Breast epithelium (tissue), 4 donors: ENCODE results near the gene MZB1. TPM values are rescaled to one million over a fixed set of nuclear protein-coding genes. Genes with fewer than 3 reads are reported as not detected.
"Not testable (repeated sequence)": the region's sequence is repeated elsewhere in the genome, so short reads cannot be mapped to it uniquely, and the experiment has no call there.

ENCODE experiments used
- DNase-seq, 2 donors: peaks; one replicate each; pipeline ENCODE4 v3.0.0-alpha.2; 2019; ENCODE audit warnings: low spot score in 2 of 2
- H3K27ac ChIP-seq, 2 donors: fragments of 200-600 bp; sonication (generic) in 1 of 2; one replicate each; pipeline ENCODE4 v1.5.1; 2016 to 2019; ENCODE audit warnings: mild to moderate bottlenecking in 1 of 2
- H3K27me3 ChIP-seq, 2 donors: fragments of 200-600 bp; sonication (generic) in 1 of 2; one replicate each; pipeline versions ENCODE4 v1.5.1 to v1.6.0; 2017 to 2019; ENCODE audit warnings: control low read depth in 1 of 2, mild to moderate bottlenecking in 1 of 2
- H3K36me3 ChIP-seq: fragments of 200-600 bp; one replicate; pipeline ENCODE4 v1.5.1; 2019
- H3K4me1 ChIP-seq, 2 donors: fragments of 200-600 bp; sonication (generic); one replicate each; pipeline ENCODE4 v1.5.1; 2016 to 2019; ENCODE audit warnings: control low read depth in 1 of 2
- H3K4me3 ChIP-seq, 3 donors: fragments of 200-600 bp; sonication (generic); 1 replicate in 2 of 3; 2 replicates in 1 of 3; pipeline ENCODE4 v1.5.1; 2016 to 2019; ENCODE audit warnings: mild to moderate bottlenecking in 3 of 3, moderate library complexity in 2 of 3
- H3K9me3 ChIP-seq, 2 donors: fragments of 200-600 bp; sonication (generic) in 1 of 2; one replicate each; pipeline ENCODE4 v1.5.1; 2016 to 2019; ENCODE audit warnings: control low read depth in 1 of 2
- POLR2A ChIP-seq: fragments of 450-650 bp; IDR thresholded peaks from one replicate; pipeline ENCODE4 v1.6.1; 2016; ENCODE audit warnings: antibody characterized with exemption, mild to moderate bottlenecking, moderate library complexity
- POLR2AphosphoS5 ChIP-seq, 3 donors: sonication (generic); formaldehyde crosslinking; IDR thresholded peaks; one replicate each; pipeline ENCODE4 v1.6.1; 2017; ENCODE audit warnings: antibody characterized with exemption in 3 of 3
- intact Hi-C: fragments of 100-400 bp; cut with DNase I; formaldehyde crosslinking; loops from one replicate; pipeline ENCODE4 v1.15.1; 2023; ENCODE audit warnings: low total_unique reads
- total RNA-seq, 3 donors: library from RNA; depleted of rRNA; stranded (reverse); fragments of >200 nt; gene quantifications; one replicate each; pipeline ENCODE4 v1.1.0, GENCODE V29; 2016
- TF ChIP-seq, protein P1 (sequence below), 3 donors: fragments of 450-650 bp; IDR thresholded peaks; one replicate each; pipeline ENCODE4 v1.5.1; 2016 to 2017; ENCODE audit warnings: antibody characterized with exemption in 3 of 3, mild to moderate bottlenecking in 3 of 3, moderate library complexity in 3 of 3

Gene MZB1
- total RNA-seq, 3 donors from 2014 or later: 8.6 to 35.4 TPM; not detected in 1

DNA sequence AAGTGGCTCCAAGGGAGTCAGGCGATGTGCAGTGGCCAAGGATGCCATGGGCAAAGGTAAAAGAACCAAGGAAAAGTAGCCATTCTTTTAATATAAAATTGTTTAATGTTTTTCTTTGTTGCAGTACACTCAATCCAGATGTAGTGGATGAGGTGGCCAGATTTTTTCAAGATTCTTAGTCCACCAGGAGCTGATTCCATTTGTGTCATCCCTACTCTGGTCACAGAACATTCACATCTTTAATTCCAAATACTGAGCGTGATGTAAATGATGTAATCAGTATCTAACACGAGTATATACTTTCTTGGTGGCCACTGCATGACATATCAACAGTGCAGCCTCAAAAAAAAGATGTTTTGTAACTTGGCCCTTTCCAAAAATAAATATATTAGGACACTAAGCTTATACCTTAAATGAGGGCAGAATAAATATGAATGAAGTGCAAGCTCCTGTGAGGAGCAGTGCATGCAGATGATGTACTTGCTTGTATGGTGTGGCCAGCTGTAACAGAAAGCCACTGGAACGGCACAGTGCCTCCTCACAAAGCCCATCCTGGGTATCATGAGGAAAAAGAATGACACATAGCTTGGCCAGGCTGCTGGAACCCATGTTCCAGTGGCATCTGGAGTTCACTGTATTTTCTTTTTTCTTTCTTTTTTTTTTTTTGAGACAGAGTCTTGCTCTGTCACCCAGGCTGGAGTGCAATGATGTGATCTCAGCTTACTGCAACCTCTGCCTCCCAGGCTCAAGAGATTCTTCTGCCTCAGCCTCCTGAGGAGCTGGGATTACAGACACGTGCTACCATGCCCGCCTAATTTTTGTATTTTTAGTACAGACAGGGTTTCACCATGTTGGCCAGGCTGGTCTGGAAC lies 20.6 kb upstream of the MZB1 start:
- H3K27me3 ChIP-seq: no peaks in the 10 kb centered on the region
- no peaks in the 10 kb centered on the region for H3K9me3 ChIP-seq
- peak overlapping the region in 1 of 2 donors; percentile 66 for H3K27ac ChIP-seq
- no peaks in the 10 kb centered on the region for H3K36me3 ChIP-seq
- H3K4me3 ChIP-seq: no peak overlapping the region
- intact Hi-C loops: no loop called here
- no peak for DNase-seq
- TF ChIP-seq POLR2A (no peak), POLR2AphosphoS5 (IDR thresholded peaks at IDR 0.05) (no peak)
- TF ChIP-seq, protein P1, sequence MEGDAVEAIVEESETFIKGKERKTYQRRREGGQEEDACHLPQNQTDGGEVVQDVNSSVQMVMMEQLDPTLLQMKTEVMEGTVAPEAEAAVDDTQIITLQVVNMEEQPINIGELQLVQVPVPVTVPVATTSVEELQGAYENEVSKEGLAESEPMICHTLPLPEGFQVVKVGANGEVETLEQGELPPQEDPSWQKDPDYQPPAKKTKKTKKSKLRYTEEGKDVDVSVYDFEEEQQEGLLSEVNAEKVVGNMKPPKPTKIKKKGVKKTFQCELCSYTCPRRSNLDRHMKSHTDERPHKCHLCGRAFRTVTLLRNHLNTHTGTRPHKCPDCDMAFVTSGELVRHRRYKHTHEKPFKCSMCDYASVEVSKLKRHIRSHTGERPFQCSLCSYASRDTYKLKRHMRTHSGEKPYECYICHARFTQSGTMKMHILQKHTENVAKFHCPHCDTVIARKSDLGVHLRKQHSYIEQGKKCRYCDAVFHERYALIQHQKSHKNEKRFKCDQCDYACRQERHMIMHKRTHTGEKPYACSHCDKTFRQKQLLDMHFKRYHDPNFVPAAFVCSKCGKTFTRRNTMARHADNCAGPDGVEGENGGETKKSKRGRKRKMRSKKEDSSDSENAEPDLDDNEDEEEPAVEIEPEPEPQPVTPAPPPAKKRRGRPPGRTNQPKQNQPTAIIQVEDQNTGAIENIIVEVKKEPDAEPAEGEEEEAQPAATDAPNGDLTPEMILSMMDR (IDR thresholded peaks at IDR 0.05): no peak
- H3K4me1 ChIP-seq: peaks cover 1 to 10% of the 10 kb centered on the region in 2 donors

DNA sequence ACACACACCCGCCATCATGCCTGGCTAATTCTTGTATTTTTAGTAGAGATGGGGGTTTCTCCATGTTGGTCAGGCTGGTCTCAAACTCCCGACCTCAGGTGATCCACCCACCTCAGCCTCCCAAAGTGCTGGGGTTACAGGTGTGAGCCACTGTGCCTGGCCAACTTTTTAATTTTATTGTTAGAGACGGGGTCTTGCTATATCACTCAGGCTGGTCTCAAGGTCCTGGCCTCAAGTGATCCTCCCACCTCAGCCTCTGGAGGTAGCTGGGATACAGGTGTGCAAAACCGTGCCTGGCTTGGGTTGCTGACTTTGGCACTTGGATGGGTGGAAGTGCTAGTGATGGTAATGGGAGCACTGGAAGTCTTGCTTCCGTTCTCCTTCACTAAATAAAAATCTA lies 19.4 kb upstream of the MZB1 start:
- H3K4me1 ChIP-seq, H3K36me3 ChIP-seq, H3K4me3 ChIP-seq, H3K27ac ChIP-seq, DNase-seq, H3K27me3 ChIP-seq, intact Hi-C loops, H3K9me3 ChIP-seq: not testable (repeated sequence)

DNA sequence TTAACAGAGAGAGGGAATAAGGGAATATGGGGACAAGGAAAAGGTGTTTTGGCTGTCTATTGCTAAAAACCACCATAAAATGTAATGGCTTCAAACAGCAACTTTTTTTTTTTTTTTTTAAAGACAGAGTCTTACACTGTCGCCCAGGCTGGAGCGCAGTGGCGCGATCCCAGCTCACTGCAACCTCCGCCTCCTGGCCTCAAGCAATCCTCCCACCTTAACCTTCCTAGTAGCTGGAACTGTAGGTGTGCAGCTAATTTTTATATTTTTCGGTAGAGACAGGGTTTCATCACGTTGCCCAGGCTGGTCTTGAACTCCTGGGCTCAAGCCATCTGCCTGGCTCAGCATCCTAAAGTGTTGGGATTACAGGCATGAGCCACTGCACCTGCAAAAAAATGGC lies 18.5 kb upstream of the MZB1 start:
- Histone ChIP-seq H3K4me3 (no peak overlapping the region), H3K9me3 (no peaks in the 10 kb centered on the region), H3K27me3 (no peaks in the 10 kb centered on the region), H3K27ac (no peak overlapping the region), H3K4me1 (no peaks in the 10 kb centered on the region), H3K36me3 (no peaks in the 10 kb centered on the region)
- TF ChIP-seq POLR2AphosphoS5 (IDR thresholded peaks at IDR 0.05): no peak
- TF ChIP-seq, protein P1 (IDR thresholded peaks at IDR 0.05): no peak
- TF ChIP-seq POLR2A: no peak
- no peak for DNase-seq
- intact Hi-C loops: no loop called here

DNA sequence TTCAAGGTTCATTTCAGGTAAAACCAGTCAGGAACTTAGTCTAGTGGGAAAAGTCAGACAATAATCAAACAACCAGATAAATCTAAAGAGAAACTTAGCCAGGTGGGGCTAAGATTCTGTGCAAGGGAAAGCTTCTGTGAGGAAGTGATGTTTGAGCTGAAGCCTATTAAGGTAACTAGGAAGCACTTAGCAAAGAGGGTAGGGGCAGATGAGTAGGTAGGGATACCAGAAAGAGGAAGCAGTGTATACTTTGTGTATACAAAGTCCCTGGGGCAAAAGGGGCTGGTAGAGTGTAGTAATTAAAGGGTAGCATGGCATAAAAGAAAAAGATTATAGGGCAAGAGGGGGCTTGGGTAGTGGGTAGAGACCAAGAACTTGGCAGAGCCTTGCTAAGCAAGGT lies 17.8 kb upstream of the MZB1 start:
- Histone ChIP-seq H3K4me1 (no peaks in the 10 kb centered on the region), H3K36me3 (no peaks in the 10 kb centered on the region), H3K9me3 (no peaks in the 10 kb centered on the region), H3K4me3 (no peak overlapping the region), H3K27me3 (no peaks in the 10 kb centered on the region), H3K27ac (no peak overlapping the region)
- intact Hi-C loops: no loop called here
- DNase-seq: no peak
- no peak for TF ChIP-seq POLR2AphosphoS5 (IDR thresholded peaks at IDR 0.05)
- TF ChIP-seq POLR2A: no peak
- TF ChIP-seq, protein P1 (IDR thresholded peaks at IDR 0.05): no peak

DNA sequence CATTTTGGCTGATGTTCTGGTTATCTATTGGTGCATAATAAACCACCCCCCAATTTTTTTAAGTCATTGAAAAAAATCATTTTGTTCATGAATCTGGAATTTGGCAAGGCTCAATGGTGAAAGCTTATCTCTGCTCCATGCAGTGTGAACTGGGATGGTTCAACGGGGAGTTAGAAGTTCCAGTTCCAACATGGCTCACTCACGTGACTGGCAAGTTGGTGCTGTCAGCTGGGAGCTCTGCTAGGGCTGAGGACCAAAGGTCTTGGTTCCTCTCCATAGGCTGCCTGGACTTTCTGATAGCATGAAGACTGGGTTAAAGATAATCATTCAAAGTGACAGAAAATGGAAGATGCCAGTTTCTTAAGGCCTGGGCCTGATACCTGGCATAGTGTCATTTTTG lies 17.2 kb upstream of the MZB1 start:
- Histone ChIP-seq H3K27me3 (no peaks in the 10 kb centered on the region), H3K4me3 (no peak overlapping the region), H3K27ac (no peak overlapping the region), H3K4me1 (no peaks in the 10 kb centered on the region), H3K9me3 (no peaks in the 10 kb centered on the region), H3K36me3 (no peaks in the 10 kb centered on the region)
- no peak for TF ChIP-seq POLR2AphosphoS5 (IDR thresholded peaks at IDR 0.05)
- TF ChIP-seq, protein P1 (IDR thresholded peaks at IDR 0.05): no peak
- TF ChIP-seq POLR2A: no peak
- intact Hi-C loops: no loop called here
- DNase-seq: peak in 1 of 2 donors; percentile 4
